HCT116 (cell line): ENCODE data around the gene GDPD5. TPM values are rescaled to one million over a fixed set of nuclear protein-coding genes. Genes with fewer than 3 reads are reported as not detected.

ENCODE experiments used
- ATAC-seq: fragments of 200-7000 bp; cut with Tn5 transposase; 2 replicates; pipeline ENCODE4 v1.9.1; 2020; ENCODE audit warnings: mild to moderate bottlenecking, moderate library complexity
- BruUV-seq: library from RNA; stranded (reverse); fragments of 400-500 nt; replicated peaks from 2 replicates; lab custom pipeline; 2021; lab: Mats Ljungman, UMichigan
- CTCF ChIA-PET: fragments of 300-600 bp; sonication (Branson Sonifier 250); formaldehyde crosslinking; loops from one replicate; lab custom pipeline; 2021; ENCODE audit warnings: antibody characterized with exemption; lab: Charles Lee
- POLR2A ChIA-PET: fragments of 300-600, 350-600 bp; sonication (Branson Sonifier 250); formaldehyde crosslinking; loops from one replicate; lab custom pipeline; 2021; ENCODE audit warnings: antibody characterized with exemption; lab: Charles Lee
- RAD21 ChIA-PET, 2 experiments: fragments of 300-600 bp; sonication (Branson Sonifier 250); formaldehyde crosslinking; loops; one replicate each; lab custom pipeline; 2023; ENCODE audit warnings: low total read pairs in 2 of 2; ENCODE audit not compliant: uncharacterized antibody in 2 of 2, unreplicated experiment in 2 of 2, low non-redundant PET in 1 of 2; lab: Charles Lee
- DNase-seq: peaks from one replicate; pipeline ENCODE4 v3.0.0-alpha.2; 2010; ENCODE audit warnings: low read depth, low spot score
- H2AFZ ChIP-seq: fragments of 200-600 bp; shearing (Covaris generic), sonication (generic); 2 replicates; pipeline ENCODE4 v1.6.1; 2017; ENCODE audit warnings: low read depth, mixed run types, mixed read lengths, antibody characterized with exemption, low read length; ENCODE audit not compliant: poor library complexity, severe bottlenecking
- H3K27ac ChIP-seq: 2 replicates; pipeline ENCODE4 v1.5.1; 2012; ENCODE audit warnings: low read depth, low read length
- H3K27me3 ChIP-seq: fragments of 200-600 bp; sonication (generic); 2 replicates; pipeline ENCODE4 v1.6.1; 2016; ENCODE audit warnings: mixed run types, low read length, mixed read lengths; ENCODE audit not compliant: insufficient read depth
- H3K36me3 ChIP-seq, 2 experiments: fragments of 200-500 bp in 1 of 2; fragments of 200-600 bp in 1 of 2; sonication (Bioruptor generic) in 1 of 2; sonication (generic) in 1 of 2; 2 replicates each; pipeline versions ENCODE4 v1.5.1 to v1.6.1; 2014 to 2016; ENCODE audit warnings: low read length in 2 of 2, inconsistent platforms in 1 of 2, mixed read lengths in 1 of 2, mixed run types in 1 of 2; ENCODE audit not compliant: insufficient read depth in 2 of 2, control insufficient read depth in 1 of 2
- H3K4me1 ChIP-seq, 2 experiments: fragments of 200-600 bp in 1 of 2; sonication (generic) in 1 of 2; 2 replicates each; pipeline versions ENCODE4 v1.5.1 to v1.6.1; 2012 to 2017; ENCODE audit warnings: low read length in 2 of 2, inconsistent platforms in 1 of 2, mild to moderate bottlenecking in 1 of 2, mixed read lengths in 1 of 2, mixed run types in 1 of 2, moderate library complexity in 1 of 2; ENCODE audit not compliant: insufficient read depth in 2 of 2, control insufficient read depth in 1 of 2
- H3K4me2 ChIP-seq: fragments of 200-600 bp; sonication (generic); 2 replicates; pipeline ENCODE4 v1.6.1; 2017; ENCODE audit warnings: mixed run types, low read length, mixed read lengths
- H3K4me3 ChIP-seq, 2 experiments: fragments of 200-600 bp in 1 of 2; sonication (generic) in 1 of 2; replicated peaks in 1 of 2; 2 replicates each; pipeline ENCODE4 v1.5.1; 2011 to 2016; ENCODE audit warnings: low read length in 2 of 2, control low read depth in 1 of 2, low read depth in 1 of 2, mild to moderate bottlenecking in 1 of 2, mixed read lengths in 1 of 2, mixed run types in 1 of 2
- H3K79me2 ChIP-seq: fragments of 200-600 bp; sonication (generic); 2 replicates; pipeline ENCODE4 v1.6.1; 2017; ENCODE audit warnings: mild to moderate bottlenecking, mixed run types, low read length, moderate library complexity, mixed read lengths; ENCODE audit not compliant: insufficient read depth
- H3K9ac ChIP-seq: fragments of 200-600 bp; sonication (generic); 2 replicates; pipeline ENCODE4 v1.6.1; 2016; ENCODE audit warnings: low read length, mixed read lengths
- H3K9me2 ChIP-seq: fragments of 200-600 bp; sonication (generic), shearing (Covaris generic); 2 replicates; pipeline ENCODE4 v1.6.1; 2017; ENCODE audit warnings: mixed run types, mild to moderate bottlenecking, moderate library complexity; ENCODE audit not compliant: insufficient read depth
- H3K9me3 ChIP-seq, 2 experiments: fragments of 200-500 bp in 1 of 2; fragments of 200-600 bp in 1 of 2; sonication (Bioruptor generic) in 1 of 2; sonication (generic) in 1 of 2; 2 replicates each; pipeline ENCODE4 v1.6.1; 2014 to 2017; ENCODE audit warnings: low read length in 2 of 2, mixed read lengths in 2 of 2, inconsistent platforms in 1 of 2, low read depth in 1 of 2, mild to moderate bottlenecking in 1 of 2, mixed run types in 1 of 2, moderate library complexity in 1 of 2; ENCODE audit not compliant: control insufficient read depth in 1 of 2, insufficient read depth in 1 of 2
- H4K20me1 ChIP-seq: fragments of 200-600 bp; sonication (generic), shearing (Covaris generic); 2 replicates; pipeline ENCODE4 v1.6.1; 2017; ENCODE audit warnings: mixed run types, mild to moderate bottlenecking, moderate library complexity; ENCODE audit not compliant: insufficient read depth
- ATF3 ChIP-seq: IDR thresholded peaks from 2 replicates; pipeline ENCODE4 v1.6.1; 2012
- CBX3 ChIP-seq: IDR thresholded peaks from 2 replicates; pipeline ENCODE4 v1.6.1; 2012; ENCODE audit warnings: low read depth
- CTCF ChIP-seq, 3 experiments: fragments of 200-600 bp in 1 of 3; sonication (generic) in 1 of 3; IDR thresholded peaks in 2 of 3; conservative IDR thresholded peaks in 1 of 3; 2 replicates each; pipeline ENCODE4 v1.5.1; 2012 to 2017; ENCODE audit warnings: low read depth in 2 of 3, low read length in 2 of 3, antibody characterized with exemption in 1 of 3, borderline replicate concordance in 1 of 3, control low read depth in 1 of 3, mild to moderate bottlenecking in 1 of 3, mixed read lengths in 1 of 3, mixed run types in 1 of 3, moderate library complexity in 1 of 3; ENCODE audit not compliant: insufficient read depth in 1 of 3
- EGR1 ChIP-seq: IDR thresholded peaks from 2 replicates; pipeline ENCODE4 v1.6.1; 2012; ENCODE audit warnings: low read depth
- EZH2 ChIP-seq: fragments of 200-600 bp; sonication (generic); IDR thresholded peaks from 2 replicates; pipeline ENCODE4 v1.6.1; 2017; ENCODE audit warnings: antibody characterized with exemption, mixed run types
- EZH2phosphoT487 ChIP-seq: fragments of 200-600 bp; IDR thresholded peaks from 2 replicates; pipeline ENCODE4 v1.6.1; 2018; ENCODE audit warnings: antibody characterized with exemption, borderline replicate concordance
- FOSL1 ChIP-seq: IDR thresholded peaks from 2 replicates; pipeline ENCODE4 v1.6.1; 2012; ENCODE audit warnings: low read depth
- JUND ChIP-seq: IDR thresholded peaks from 2 replicates; pipeline ENCODE4 v1.6.1; 2012
- POLR2A ChIP-seq: IDR thresholded peaks from 2 replicates; pipeline ENCODE4 v1.7.0; 2011; ENCODE audit warnings: borderline replicate concordance; ENCODE audit not compliant: insufficient read depth, insufficient read length; ENCODE audit errors: extremely low read depth
- POLR2AphosphoS5 ChIP-seq: IDR thresholded peaks from 2 replicates; pipeline ENCODE4 v1.6.1; 2011; ENCODE audit warnings: mild to moderate bottlenecking, low read depth, low read length, moderate library complexity
- RAD21 ChIP-seq: IDR thresholded peaks from 2 replicates; pipeline ENCODE4 v1.6.1; 2012; ENCODE audit warnings: low read depth, mild to moderate bottlenecking
- SIN3A ChIP-seq: IDR thresholded peaks from 2 replicates; pipeline ENCODE4 v1.6.1; 2012; ENCODE audit warnings: low read depth
- SRF ChIP-seq: IDR thresholded peaks from 2 replicates; pipeline ENCODE4 v1.6.1; 2012; ENCODE audit warnings: low read depth
- TCF7L2 ChIP-seq: IDR thresholded peaks from 2 replicates; pipeline ENCODE4 v1.7.0; 2011; ENCODE audit warnings: borderline replicate concordance, inconsistent platforms; ENCODE audit not compliant: insufficient read depth, insufficient read length; ENCODE audit errors: extremely low read depth
- YY1 ChIP-seq: IDR thresholded peaks from 2 replicates; pipeline ENCODE4 v1.6.1; 2011; ENCODE audit warnings: low read length, low read depth, moderate library complexity, mild to moderate bottlenecking; ENCODE audit not compliant: insufficient replicate concordance; ENCODE audit errors: extremely low read depth
- ZBTB33 ChIP-seq: IDR thresholded peaks from 2 replicates; pipeline ENCODE4 v1.6.1; 2011; ENCODE audit warnings: mild to moderate bottlenecking, low read length, moderate library complexity; ENCODE audit not compliant: insufficient replicate concordance; ENCODE audit errors: extremely low read depth
- ZFX ChIP-seq: fragments of 450-650 bp; IDR thresholded peaks from 2 replicates; pipeline ENCODE4 v1.6.1; 2017
- intact Hi-C: fragments of 100-400 bp; cut with micrococcal nuclease; formaldehyde crosslinking; loops from 2 replicates; pipeline ENCODE4 v1.10.0; 2022
- total RNA-seq: library from RNA; stranded (reverse); gene quantifications from one replicate; pipeline ENCODE4 v1.2.1, GENCODE V29; 2021; ENCODE audit not compliant: unreplicated experiment
- TF ChIP-seq, protein P1 (sequence below): IDR thresholded peaks from 2 replicates; pipeline ENCODE4 v1.6.1; 2012; ENCODE audit warnings: low read depth

Gene GDPD5
- total RNA-seq, 1 experiment from 2014 or later, result 27.5 TPM

DNA sequence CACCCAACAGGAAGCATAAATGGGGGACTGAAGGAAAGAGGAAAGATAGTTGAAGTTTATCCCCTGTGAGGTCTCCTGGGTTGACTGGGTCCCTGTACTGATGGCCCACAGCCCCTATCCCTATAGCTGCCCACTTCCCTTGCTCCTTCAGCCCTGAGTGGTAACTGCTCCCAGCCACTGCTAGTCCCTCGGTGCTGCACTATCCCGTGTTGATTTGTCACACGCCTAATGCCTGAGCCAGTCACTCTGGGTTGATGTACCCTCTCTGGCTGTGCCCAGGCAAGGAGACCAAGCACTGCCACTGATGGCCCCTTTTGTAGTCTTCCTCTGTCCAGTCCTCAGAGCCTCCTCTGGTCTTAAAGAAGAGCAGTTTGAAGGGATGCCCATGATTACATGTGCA lies 9.6 kb downstream of the GDPD5 start (continued):
- TF ChIP-seq, protein P1, sequence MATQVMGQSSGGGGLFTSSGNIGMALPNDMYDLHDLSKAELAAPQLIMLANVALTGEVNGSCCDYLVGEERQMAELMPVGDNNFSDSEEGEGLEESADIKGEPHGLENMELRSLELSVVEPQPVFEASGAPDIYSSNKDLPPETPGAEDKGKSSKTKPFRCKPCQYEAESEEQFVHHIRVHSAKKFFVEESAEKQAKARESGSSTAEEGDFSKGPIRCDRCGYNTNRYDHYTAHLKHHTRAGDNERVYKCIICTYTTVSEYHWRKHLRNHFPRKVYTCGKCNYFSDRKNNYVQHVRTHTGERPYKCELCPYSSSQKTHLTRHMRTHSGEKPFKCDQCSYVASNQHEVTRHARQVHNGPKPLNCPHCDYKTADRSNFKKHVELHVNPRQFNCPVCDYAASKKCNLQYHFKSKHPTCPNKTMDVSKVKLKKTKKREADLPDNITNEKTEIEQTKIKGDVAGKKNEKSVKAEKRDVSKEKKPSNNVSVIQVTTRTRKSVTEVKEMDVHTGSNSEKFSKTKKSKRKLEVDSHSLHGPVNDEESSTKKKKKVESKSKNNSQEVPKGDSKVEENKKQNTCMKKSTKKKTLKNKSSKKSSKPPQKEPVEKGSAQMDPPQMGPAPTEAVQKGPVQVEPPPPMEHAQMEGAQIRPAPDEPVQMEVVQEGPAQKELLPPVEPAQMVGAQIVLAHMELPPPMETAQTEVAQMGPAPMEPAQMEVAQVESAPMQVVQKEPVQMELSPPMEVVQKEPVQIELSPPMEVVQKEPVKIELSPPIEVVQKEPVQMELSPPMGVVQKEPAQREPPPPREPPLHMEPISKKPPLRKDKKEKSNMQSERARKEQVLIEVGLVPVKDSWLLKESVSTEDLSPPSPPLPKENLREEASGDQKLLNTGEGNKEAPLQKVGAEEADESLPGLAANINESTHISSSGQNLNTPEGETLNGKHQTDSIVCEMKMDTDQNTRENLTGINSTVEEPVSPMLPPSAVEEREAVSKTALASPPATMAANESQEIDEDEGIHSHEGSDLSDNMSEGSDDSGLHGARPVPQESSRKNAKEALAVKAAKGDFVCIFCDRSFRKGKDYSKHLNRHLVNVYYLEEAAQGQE, result no peak
- TF ChIP-seq POLR2A, result no peak

- ChIA-PET POLR2A (no interaction called here), RAD21 (no interaction called here), CTCF (no interaction called here)
- H3K36me3 ChIP-seq, result no peaks in the 10 kb centered on the region
- H3K4me3 ChIP-seq, result no peak overlapping the region
- H3K9ac ChIP-seq, result no peak overlapping the region
- no peaks in the 10 kb centered on the region for H3K27me3 ChIP-seq
- H2AFZ ChIP-seq, result no peak overlapping the region
- no peaks in the 10 kb centered on the region for H3K79me2 ChIP-seq
- no peaks in the 10 kb centered on the region for H4K20me1 ChIP-seq
- no peak overlapping the region for H3K27ac ChIP-seq
- intact Hi-C loops, result no loop called here
- no peak overlapping the region for H3K4me2 ChIP-seq
- ATAC-seq (no peak), DNase-seq (no peak)
- no peak for TF ChIP-seq EZH2
- no peak for TF ChIP-seq YY1
- TF ChIP-seq TCF7L2, result no peak
- no peak for TF ChIP-seq CTCF (IDR thresholded peaks at IDR 0.05 in 2 of 3, conservative IDR thresholded peaks at IDR 0.05 in 1 of 3; ENCODE audit: borderline replicate concordance in 1 of 3, insufficient read depth in 1 of 3, low read depth in 2 of 3, low read length in 2 of 3)
- TF ChIP-seq ATF3, result no peak
- no peak for TF ChIP-seq CBX3
- no peak for TF ChIP-seq EGR1
- no peak for TF ChIP-seq ZFX
- no peak for TF ChIP-seq ZBTB33
- TF ChIP-seq POLR2AphosphoS5, result no peak
- no peak for TF ChIP-seq RAD21
- TF ChIP-seq EZH2phosphoT487, result no peak
- no peak for TF ChIP-seq FOSL1
- no peak for TF ChIP-seq SIN3A
- no peak for TF ChIP-seq JUND
- no peak for TF ChIP-seq SRF
- H3K4me1 ChIP-seq, result peaks cover 0 to 7% of the 10 kb centered on the region in 2 experiments; a peak in 1 of 4 replicates
- no TSS peak for BruUV-seq
- H3K9me2 ChIP-seq, result no peaks in the 10 kb centered on the region
- H3K9me3 ChIP-seq, result no peaks in the 10 kb centered on the region
Observed at GRCh38 chr11:75514596-75514995, 11.1 kb downstream of the GDPD5 start.
